NOMO-1 treated with dmso at 0.1 percent for 144 hours (cell line): Measurements from ENCODE around the gene UPP1.
A peak's percentile ranks its signal among the peaks of the same experiment; 100 is the strongest.

Experiments used
- DNase-seq: peaks from one replicate; lab custom pipeline; 2025; ENCODE audit not compliant: unreplicated experiment; lab: John Stamatoyannopoulos, UW

The UPP1 gene

DNA sequence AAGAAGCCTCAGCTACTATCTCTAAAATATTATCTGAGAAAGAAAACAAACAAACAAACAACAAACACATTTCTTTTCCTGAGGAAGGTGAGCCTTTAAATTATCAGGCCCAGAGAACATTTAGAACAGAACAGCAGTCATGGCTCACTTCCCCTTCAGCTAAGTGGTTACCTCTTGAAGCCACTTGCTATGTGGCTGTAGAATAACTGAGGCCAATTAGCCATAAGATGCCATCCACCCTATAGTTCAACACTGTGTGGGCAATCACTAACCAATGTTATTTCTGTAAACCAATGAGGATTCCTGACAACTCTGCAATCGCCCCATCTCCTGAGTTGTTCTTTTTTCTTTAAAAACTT is 3.7 kb upstream of the UPP1 start:
- DNase-seq, result peak; percentile 16

DNA sequence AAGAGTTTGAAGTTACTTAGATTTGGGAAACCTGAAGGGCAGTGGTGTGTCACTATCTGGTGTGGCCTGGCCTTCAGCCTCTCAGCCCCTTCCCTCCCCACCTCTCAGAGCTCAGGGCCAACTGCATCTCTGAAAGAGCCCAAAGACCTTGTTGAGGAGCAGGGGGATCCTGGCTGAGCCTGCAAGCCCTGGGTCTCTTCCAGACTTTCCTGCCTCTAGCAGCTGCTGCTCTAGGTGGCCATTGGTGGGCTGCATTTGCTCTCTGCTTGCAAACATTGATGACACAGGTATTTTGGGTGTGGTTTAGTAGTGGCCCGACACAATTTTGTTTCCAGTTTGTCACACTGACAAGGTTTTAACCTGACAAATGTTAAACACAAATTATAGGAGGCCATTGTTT is 3.1 kb upstream of the UPP1 start:
- no peak for DNase-seq

DNA sequence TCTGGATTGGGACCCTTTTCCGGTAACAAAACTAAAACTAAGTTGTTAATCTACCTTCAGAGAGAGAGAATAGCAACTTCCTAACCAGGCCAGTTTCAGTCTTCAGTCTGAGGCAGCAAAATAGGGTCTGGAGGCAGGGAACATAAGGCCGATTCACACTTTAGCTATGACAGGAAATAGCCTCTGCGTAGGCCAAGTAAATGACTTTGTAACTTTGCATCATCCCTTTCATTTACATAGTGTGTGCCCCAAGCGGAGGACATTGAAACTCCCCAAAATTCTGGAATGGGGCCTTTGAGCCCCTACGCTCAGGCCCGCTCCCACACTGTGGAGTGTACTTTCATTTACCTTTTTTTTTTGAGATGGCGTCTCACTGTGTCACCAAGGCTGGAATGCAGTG is 1.7 kb upstream of the UPP1 start:
- no peak for DNase-seq

DNA sequence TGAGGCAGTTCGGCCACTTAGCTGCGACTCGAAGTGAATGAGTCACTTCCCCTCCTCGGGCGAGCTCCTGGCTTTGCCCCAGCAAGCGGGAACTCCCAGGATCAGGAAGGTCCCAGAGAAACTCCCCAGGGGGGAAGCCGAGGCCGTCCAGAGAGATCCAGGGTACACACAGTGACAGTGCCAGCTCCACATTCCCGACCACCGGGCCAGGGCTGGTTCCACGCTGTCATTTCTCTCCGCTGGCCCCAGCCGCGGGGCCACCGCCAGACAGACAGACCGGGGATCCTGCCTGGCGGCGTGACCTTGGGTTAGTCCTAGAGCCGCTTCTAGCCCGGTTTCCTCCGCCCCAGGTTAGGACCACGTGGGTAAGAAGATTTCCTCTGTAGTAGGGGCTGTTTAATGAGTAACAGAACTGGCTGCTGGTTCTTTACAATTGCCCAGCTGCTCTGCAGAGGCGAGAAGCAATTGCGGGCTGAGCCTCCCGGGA is 463 bp upstream of the UPP1 start:
- DNase-seq, result peak; percentile 88

- DNase-seq, result no peak
Measured at GRCh38 chr7:48090095-48090805, 1.2 kb downstream of the UPP1 start.

GRCh38 chr7:48091506-48092433 is 2.7 kb downstream of the UPP1 start:
- DNase-seq, result no peak

DNA sequence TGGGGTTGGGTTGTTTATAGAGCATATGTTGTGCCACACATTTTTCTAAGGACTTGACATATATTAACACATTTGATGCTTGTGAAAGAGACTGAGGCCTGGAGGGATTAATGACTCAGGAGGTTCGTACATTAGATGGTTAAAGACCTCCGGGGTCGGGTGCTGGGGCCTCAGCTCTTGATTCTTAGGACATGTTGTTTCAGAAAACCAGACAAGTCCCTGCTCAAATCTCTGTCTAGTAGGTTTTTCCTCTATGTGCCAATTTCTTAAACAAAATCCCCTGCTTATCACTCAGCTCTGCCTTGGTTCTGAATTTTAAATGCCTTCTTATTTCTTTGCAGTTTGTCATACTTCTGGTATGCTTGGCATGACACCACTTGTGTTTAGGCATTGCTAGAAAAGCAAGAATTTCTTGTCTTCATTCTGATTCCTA is 5.8 kb downstream of the UPP1 start:
- no peak for DNase-seq

DNA sequence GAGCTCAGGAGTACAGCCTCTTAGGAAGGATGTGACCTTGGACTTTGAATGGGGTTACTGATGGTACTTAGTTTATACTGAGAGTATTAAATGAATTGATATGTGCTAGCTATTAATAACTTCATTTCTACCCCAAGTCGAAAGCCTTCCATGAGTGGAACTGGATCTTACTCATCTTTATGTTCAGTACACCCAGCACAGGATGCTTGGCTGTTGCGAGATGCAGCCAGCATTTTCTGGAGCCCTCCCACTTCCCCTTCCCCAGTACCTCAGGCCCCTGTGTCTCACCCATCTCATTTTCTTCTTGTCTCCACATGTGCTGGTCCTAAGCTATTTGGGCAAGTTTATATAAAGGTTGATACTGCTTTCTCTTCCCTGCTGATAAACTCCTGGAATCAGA is 7.2 kb downstream of the UPP1 start:
- no peak for DNase-seq

DNA sequence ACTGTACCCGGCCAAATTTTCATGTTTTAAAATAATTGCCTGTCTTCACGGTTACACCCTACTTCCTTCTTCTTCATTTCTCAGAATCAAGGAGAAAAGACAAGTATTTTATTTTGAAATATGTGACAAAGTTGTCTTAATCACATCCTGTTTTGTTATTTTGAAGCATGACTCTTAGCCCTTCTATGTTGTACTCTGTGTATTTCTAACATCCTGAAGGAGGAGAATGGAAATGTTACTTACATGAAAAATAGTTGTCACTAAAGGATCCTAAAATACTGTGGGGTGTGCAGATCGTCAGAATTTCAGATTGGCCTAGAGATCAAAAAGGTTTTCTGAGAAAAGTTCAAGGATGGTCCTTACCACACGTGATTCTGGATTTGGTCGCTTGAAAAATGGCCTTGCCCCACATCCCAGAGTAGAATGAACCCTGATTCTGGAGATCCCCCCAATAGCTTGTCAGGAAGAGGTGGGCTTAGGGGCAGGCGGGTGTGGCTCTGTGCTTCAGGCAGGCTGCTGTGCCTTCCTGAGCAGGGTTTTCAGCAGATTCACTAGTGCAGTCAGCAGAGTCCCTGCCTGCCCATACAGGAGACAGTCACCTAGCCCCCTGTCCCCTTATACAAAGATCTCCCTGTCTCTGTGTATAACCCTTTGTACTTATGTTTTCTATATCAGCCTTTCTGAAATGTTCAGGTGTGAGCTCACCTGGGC is 8.6 kb downstream of the UPP1 start:
- DNase-seq, result no peak

DNA sequence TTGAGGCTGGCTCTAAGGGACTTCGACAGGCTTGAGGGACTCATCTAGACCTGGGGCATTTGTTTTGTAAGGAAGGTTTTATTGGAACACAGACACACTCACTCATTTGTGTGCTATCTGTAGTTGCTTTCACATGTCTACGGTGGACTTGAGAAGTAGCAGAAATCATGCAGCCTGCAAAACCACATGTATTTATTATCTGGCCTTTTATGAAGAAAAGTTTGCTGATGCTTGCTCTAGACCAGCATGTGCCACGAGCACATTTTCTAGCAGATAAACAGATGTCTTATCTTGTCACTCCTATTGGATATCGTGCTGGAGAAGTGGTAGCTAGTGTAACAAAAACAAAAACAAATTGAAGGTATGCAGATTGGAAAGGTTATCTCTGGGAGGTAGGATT is 9.8 kb downstream of the UPP1 start:
- no peak for DNase-seq

- DNase-seq, result no peak
Measured at GRCh38 chr7:48099781-48100180, 10.7 kb downstream of the UPP1 start.

DNA sequence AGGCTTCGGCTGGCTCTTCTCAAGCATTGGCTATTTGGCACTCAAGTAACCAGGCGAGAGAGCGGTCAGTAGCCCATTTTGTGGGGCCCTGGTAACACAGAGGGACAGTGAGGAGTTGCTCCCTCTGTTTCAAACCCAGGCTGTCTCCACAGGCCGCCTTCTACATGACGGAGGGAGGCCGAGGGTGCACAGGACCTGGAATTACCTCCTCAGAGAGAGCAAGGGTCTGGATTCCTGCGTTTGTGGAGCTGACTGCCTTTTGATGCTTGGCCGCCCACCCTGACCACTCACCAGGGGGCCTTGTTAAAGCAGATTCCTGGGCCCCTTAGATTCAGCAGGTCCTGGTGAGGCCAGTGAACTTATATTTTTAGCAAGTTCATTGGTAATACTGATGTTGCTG is 12.3 kb downstream of the UPP1 start:
- no peak for DNase-seq

GRCh38 chr7:48101968-48102367 is 12.9 kb downstream of the UPP1 start:
- DNase-seq, result no peak

DNA sequence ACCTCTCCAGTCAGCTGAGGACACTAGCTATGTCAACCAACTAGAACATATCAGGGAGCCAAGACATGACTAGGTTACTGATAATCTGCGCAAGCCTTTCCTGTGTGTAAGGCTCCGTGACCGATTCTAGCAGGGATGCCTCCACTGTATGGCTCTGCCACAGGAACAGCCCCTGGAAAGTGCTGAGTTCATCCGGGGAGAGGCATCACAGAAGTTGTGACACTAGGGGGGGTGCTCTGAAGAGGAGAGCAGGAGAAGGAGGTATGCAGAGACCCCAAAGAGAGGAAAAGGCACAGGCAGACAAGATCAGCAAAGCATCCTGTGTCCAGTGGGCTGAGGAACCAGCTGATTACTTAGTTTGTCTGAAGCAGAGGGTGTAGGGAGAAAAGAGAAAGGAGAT is 13.5 kb downstream of the UPP1 start:
- no peak for DNase-seq

DNA sequence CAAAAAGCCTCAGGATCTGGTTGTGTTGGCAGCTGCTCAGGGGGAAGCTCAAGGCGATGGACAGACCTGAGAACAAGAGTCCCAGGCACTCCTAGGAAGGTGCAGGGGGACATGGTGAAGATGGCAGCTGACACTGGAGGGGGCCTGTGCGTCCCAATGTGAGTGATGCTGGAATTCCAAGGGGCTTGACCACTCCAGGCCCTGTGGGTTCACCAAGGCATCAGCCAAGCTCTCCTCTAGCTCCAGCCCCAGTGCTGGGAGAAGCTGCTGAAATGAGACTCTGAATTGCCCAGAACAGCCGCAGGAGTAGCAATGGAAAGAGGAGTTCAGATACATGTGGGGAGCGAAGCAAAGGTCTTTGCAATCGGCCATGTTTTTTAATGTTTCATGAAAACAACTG is 16.0 kb downstream of the UPP1 start:
- no peak for DNase-seq

DNA sequence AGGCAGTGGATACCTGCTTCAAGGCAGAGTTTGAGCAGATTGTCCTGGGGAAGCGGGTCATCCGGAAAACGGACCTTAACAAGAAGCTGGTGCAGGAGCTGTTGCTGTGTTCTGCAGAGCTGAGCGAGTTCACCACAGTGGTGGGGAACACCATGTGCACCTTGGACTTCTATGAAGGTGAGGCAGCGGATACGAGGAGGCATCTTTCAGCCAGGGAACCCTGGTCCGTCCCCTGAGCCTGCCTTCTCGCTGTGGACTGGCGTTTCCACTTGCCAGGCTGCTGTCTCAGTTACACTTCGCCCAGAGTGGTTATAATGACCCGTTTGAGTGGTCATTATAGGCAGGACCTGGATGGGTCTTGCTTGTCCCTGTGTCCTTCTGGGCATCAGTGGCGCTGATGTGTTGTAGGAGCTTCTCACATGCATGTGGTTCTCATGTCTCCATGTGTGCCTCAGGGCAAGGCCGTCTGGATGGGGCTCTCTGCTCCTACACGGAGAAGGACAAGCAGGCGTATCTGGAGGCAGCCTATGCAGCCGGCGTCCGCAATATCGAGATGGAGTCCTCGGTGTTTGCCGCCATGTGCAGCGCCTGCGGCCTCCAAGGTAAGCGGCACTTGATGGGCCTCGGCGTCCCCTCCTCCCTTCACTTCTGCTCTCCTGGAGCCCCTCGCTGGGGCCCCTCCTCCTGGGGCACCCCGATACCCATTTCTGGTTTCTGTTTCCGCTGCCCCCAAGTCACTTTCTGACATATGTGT is 18.0 kb downstream of the UPP1 start:
- no peak for DNase-seq

GRCh38 chr7:48107926-48108472 is 18.9 kb downstream of the UPP1 start:
- DNase-seq, result no peak

GRCh38 chr7:48108959-48109847 is 20.1 kb downstream of the UPP1 start:
- DNase-seq, result no peak

DNA sequence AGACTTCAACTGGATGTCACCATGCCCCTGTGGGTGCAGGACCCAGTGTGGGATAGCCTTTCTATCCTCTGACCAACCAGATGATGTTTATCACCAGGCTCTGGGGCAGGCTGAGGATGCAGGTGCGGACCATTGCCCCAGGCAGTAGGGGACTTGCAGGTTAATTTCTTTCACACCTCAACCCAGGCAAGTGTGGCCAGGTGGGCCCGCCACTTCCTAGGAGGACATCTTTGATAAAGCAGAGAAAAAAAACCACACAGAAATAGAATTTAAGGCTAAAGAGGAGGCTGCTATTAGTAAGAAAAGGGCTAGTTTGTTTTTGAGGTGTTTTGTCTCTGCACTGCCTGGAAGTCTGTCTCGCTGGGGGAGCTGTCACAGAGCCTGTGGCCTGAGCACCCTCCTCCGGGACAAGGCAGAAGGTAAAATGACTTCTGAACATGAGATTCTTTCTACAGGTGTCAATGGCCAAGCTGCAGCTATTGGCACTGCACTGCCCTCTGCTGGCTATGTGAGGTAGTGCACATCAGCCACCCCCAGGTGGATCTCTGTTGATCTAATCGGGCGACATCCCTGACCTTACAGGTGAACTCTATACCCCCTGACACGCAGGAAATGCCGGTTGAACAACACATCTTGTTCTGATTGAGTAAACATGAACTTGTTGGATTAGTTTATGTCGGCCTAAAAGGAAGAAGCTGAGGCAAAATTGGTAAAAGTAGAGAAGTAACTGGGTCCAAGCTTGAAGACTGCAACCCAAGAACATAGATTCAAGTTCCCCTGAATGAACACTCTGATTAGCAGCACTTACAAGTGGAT is 21.0 kb downstream of the UPP1 start:
- no peak for DNase-seq
